Measurements from ENCODE around the gene COG5. TPM values are rescaled to one million over a fixed set of nuclear protein-coding genes. Genes with fewer than 3 reads are reported as not detected.

COG5 gene
- total RNA-seq, 1 experiment from 2014 or later: 20.2 TPM

DNA sequence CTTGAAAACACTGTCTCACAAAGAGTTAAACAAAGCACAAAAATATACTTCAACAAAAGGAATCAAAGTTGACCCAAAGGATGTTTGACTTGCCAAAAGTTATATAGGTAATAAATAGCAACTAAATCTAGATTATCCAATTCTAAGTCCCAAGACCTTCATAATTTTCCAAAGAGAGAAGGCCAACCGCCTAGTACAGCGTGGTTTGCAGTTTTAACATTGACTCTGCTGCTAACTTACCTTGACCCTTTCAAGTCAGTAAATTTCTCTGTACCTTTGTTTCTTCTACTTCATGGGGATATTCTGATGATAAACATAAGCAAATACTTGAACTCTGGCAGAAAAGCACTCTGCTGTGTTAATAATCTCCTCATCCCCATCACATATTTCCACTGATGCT is 95.7 kb downstream of the COG5 start:
- no peak overlapping the region for H3K23ac ChIP-seq (ENCODE audit: insufficient read length, low read depth, low read length)
- no peak for DNase-seq
- no peak overlapping the region for H4K8ac ChIP-seq (replicated peaks; ENCODE audit: insufficient read length, low read depth, low read length)
- H3K14ac ChIP-seq (ENCODE audit: insufficient read depth, low read length): no peak overlapping the region
- H3K79me2 ChIP-seq (ENCODE audit: insufficient read depth, low read length): no peaks in the 10 kb centered on the region
- H2BK120ac ChIP-seq (ENCODE audit: low read depth, low read length, poor library complexity, severe bottlenecking): no peak overlapping the region
- no peak overlapping the region for H3K4ac ChIP-seq (ENCODE audit: low read depth, low read length)
- no peak overlapping the region for H2BK20ac ChIP-seq (ENCODE audit: low read depth, low read length, poor library complexity, severe bottlenecking)
- no peaks in the 10 kb centered on the region for H3K36me3 Mint-ChIP-seq (ENCODE audit: insufficient read depth in 1 of 3, low read depth in 3 of 3)
- H3K27me3 Mint-ChIP-seq (ENCODE audit: low read depth): no peaks in the 10 kb centered on the region
- no peaks in the 10 kb centered on the region for H3K9me3 Mint-ChIP-seq
- H2BK15ac ChIP-seq (ENCODE audit: low read depth, low read length): no peak overlapping the region
- TF ChIP-seq, protein P1, sequence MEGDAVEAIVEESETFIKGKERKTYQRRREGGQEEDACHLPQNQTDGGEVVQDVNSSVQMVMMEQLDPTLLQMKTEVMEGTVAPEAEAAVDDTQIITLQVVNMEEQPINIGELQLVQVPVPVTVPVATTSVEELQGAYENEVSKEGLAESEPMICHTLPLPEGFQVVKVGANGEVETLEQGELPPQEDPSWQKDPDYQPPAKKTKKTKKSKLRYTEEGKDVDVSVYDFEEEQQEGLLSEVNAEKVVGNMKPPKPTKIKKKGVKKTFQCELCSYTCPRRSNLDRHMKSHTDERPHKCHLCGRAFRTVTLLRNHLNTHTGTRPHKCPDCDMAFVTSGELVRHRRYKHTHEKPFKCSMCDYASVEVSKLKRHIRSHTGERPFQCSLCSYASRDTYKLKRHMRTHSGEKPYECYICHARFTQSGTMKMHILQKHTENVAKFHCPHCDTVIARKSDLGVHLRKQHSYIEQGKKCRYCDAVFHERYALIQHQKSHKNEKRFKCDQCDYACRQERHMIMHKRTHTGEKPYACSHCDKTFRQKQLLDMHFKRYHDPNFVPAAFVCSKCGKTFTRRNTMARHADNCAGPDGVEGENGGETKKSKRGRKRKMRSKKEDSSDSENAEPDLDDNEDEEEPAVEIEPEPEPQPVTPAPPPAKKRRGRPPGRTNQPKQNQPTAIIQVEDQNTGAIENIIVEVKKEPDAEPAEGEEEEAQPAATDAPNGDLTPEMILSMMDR (conservative IDR thresholded peaks at IDR 0.05): no peak
- no peak overlapping the region for H3K27ac ChIP-seq (ENCODE audit: insufficient read length, low read depth, low read length)
- no peak overlapping the region for H3K18ac ChIP-seq (ENCODE audit: insufficient read length, low read depth, low read length)
- no peak overlapping the region for H2BK5ac ChIP-seq (ENCODE audit: insufficient read length, low read length)
- H3K56ac ChIP-seq (ENCODE audit: insufficient read length, low read depth, low read length): no peak overlapping the region
- no peaks in the 10 kb centered on the region for H3K4me1 ChIP-seq (ENCODE audit: insufficient read depth, low read length)
- WGBS (ENCODE audit: extremely low coverage, insufficient read length, low lambda C conversion rate): no CpG with 5 or more reads among the region's 2 CpGs
- H3K27me3 ChIP-seq (ENCODE audit: insufficient read depth, low read length): no peaks in the 10 kb centered on the region
- H3K23me2 ChIP-seq (ENCODE audit: insufficient read length, low read depth, low read length, poor library complexity, severe bottlenecking): no peaks in the 10 kb centered on the region
- H3K4me1 Mint-ChIP-seq: peaks cover 20 to 25% of the 10 kb centered on the region in 2 experiments
- no peak overlapping the region for H3K4me3 Mint-ChIP-seq
- H3K9me3 ChIP-seq (ENCODE audit: control insufficient read depth, low read depth, low read length): no peaks in the 10 kb centered on the region
- no peak overlapping the region for H3T11ph ChIP-seq (ENCODE audit: low read length)
- H3K9ac ChIP-seq (ENCODE audit: extremely low read depth, insufficient read length, low read length): no peak overlapping the region
- H3K27ac Mint-ChIP-seq: no peak overlapping the region; a peak in 1 of 7 replicates
- no peak overlapping the region for H2BK12ac ChIP-seq (ENCODE audit: insufficient read length, low read depth, low read length)
- H4K91ac ChIP-seq (ENCODE audit: insufficient read length, low read depth, low read length): no peak overlapping the region
- H3K4me2 ChIP-seq (ENCODE audit: insufficient read depth, insufficient read length, low read length): no peak overlapping the region
- H2AFZ ChIP-seq (ENCODE audit: low read length): no peak overlapping the region
- H3K79me1 ChIP-seq (ENCODE audit: insufficient read depth, low read depth, low read length, poor library complexity, severe bottlenecking): no peaks in the 10 kb centered on the region
- no peak overlapping the region for H4K5ac ChIP-seq (ENCODE audit: insufficient read length, low read depth, low read length)
- H2AK5ac ChIP-seq (ENCODE audit: insufficient read length, low read length): no peak overlapping the region
- H4K20me1 ChIP-seq (ENCODE audit: control insufficient read depth, insufficient read depth, insufficient read length): no peaks in the 10 kb centered on the region

Data from H9 (cell line).